Calu3 (cell line): Measurements from ENCODE around the gene CNTNAP2. TPM values are rescaled to one million over a fixed set of nuclear protein-coding genes. Genes with fewer than 3 reads are reported as not detected.
"Not testable (repeated sequence)": the region's sequence is repeated elsewhere in the genome, so short reads cannot be mapped to it uniquely, and the experiment has no call there.

Experiments
- BruUV-seq: library from RNA; stranded (reverse); fragments of 400-500 nt; replicated peaks from 2 replicates; lab custom pipeline; 2021; lab: Mats Ljungman, UMichigan
- CTCF ChIA-PET: fragments of 300-600 bp; sonication (Branson Sonifier 250); formaldehyde crosslinking; loops from one replicate; lab custom pipeline; 2022; ENCODE audit warnings: antibody characterized with exemption; lab: Charles Lee
- DNase-seq: peaks from one replicate; pipeline ENCODE4 v3.0.0; 2022
- H3K27ac Mint-ChIP-seq: one replicate; pipeline ENCODE4 v1.8.0; 2022; ENCODE audit warnings: mixed read lengths; ENCODE audit not compliant: unreplicated experiment
- H3K27me3 Mint-ChIP-seq: one replicate; pipeline ENCODE4 v1.8.0; 2022; ENCODE audit warnings: mixed read lengths; ENCODE audit not compliant: unreplicated experiment
- H3K36me3 Mint-ChIP-seq: one replicate; pipeline ENCODE4 v1.8.0; 2022; ENCODE audit warnings: mild to moderate bottlenecking, moderate library complexity, mixed read lengths; ENCODE audit not compliant: insufficient read depth, unreplicated experiment
- H3K4me1 Mint-ChIP-seq: one replicate; pipeline ENCODE4 v1.8.0; 2022; ENCODE audit warnings: mild to moderate bottlenecking, low read depth, mixed read lengths; ENCODE audit not compliant: unreplicated experiment
- H3K4me3 Mint-ChIP-seq: one replicate; pipeline ENCODE4 v1.8.0; 2022; ENCODE audit warnings: mild to moderate bottlenecking, low read depth, moderate library complexity, mixed read lengths; ENCODE audit not compliant: unreplicated experiment
- H3K9me3 Mint-ChIP-seq: one replicate; pipeline ENCODE4 v1.8.0; 2022; ENCODE audit warnings: low read depth, mixed read lengths; ENCODE audit not compliant: unreplicated experiment
- CTCF ChIP-seq: fragments of 200-600 bp; IDR thresholded peaks from one replicate; pipeline ENCODE4 v1.8.0; 2022; ENCODE audit warnings: antibody characterized with exemption; ENCODE audit not compliant: unreplicated experiment
- intact Hi-C: fragments of 100-400 bp; cut with micrococcal nuclease; formaldehyde crosslinking; loops from one replicate; pipeline ENCODE4 v1.10.0; 2022; ENCODE audit not compliant: unreplicated experiment
- total RNA-seq: library from RNA; stranded (reverse); gene quantifications from 2 replicates; pipeline ENCODE4 v1.2.3, GENCODE V29; 2022

CNTNAP2 gene
- total RNA-seq, 1 experiment from 2014 or later = 1.1 TPM

DNA sequence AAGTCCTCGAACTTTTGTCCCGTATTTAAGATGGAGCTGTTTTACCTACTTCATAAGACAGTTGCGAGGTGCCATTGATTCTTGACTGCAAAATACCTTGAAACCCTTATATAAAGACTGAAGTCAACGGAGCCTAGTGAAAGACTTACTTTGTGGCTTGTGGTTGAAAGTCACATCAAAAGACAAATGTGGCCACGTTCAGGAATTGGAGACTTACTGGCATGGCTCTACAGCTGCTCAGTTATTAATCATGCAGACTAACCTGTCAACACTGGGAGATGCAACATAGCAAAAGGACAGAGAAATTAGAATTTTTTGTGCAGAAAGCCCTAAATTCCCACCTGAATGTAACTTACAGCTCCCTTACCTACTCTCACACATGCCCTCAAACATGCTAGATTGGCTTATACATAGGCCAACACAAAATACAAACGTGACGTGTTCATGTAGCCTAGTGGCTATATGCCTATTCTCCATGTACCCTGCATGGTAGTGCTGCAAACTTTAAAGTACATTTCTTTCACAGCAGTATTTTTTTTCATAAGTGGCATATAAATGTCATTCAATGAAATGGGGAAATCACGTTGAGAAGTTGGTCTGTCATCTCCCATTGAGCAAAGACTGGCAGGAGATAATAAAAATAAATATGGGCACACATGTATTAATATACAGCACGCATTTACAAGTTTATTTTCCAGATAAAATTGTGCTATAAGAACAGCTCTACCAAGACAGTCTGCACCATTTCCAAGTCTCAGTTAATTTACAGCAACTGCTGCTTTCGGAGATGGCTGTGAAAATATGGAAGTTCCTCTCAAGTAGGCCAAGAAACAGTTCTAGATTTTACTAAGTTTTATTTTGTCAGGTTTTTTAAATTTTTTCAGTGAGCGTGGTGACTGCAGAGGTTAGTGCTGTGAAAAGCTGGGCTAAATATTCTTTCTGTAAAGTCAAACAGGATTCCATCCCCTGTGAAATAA is 2303.5 kb downstream of the CNTNAP2 start:
- Mint-ChIP-seq H3K27ac (no peak overlapping the region), H3K27me3 (no peaks in the 10 kb centered on the region), H3K9me3 (peaks cover 2% of the 10 kb centered on the region), H3K36me3 (no peaks in the 10 kb centered on the region), H3K4me1 (no peaks in the 10 kb centered on the region), H3K4me3 (no peak overlapping the region)
- CTCF ChIA-PET = interaction anchor here (0.6 kb wide), 1 partner anchor 278 kb away, joined by 7 read pairs; the partner anchor contains the start of gene CUL1
- intact Hi-C loops = no loop called here
- no peak for TF ChIP-seq CTCF
- no peak for DNase-seq
- no TSS peak for BruUV-seq

GRCh38 chr7:148422030-148422429 is 2305.4 kb downstream of the CNTNAP2 start:
- TF ChIP-seq CTCF = no peak
- DNase-seq = no peak
- no TSS peak for BruUV-seq
- no peaks in the 10 kb centered on the region for H3K27me3 Mint-ChIP-seq
- no peak overlapping the region for H3K27ac Mint-ChIP-seq
- no peak overlapping the region for H3K4me3 Mint-ChIP-seq
- CTCF ChIA-PET = no interaction called here
- no peaks in the 10 kb centered on the region for H3K4me1 Mint-ChIP-seq
- H3K9me3 Mint-ChIP-seq = peaks cover 5% of the 10 kb centered on the region
- no peaks in the 10 kb centered on the region for H3K36me3 Mint-ChIP-seq
- intact Hi-C loops = no loop called here

DNA sequence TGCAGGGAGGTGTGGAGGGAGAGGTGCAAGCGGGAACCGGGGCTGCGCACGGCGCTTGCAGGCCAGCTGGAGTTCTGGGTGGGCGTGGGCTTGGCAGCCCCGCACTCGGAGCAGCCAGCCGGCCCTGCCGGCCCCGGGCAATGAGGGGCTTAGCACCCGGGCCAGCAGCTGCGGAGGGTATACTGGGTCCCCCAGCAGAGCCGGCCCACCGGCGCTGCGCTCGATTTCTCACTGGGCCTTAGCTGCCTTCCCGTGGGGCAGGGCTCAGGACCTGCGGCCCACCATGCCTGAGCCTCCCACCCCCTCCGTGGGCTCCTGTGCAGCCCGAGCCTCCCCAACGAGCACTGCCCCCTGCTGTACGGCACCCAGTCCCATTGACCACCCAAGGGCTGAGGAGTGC is 2309.8 kb downstream of the CNTNAP2 start:
- CTCF ChIA-PET, H3K9me3 Mint-ChIP-seq: not testable (repeated sequence)

DNA sequence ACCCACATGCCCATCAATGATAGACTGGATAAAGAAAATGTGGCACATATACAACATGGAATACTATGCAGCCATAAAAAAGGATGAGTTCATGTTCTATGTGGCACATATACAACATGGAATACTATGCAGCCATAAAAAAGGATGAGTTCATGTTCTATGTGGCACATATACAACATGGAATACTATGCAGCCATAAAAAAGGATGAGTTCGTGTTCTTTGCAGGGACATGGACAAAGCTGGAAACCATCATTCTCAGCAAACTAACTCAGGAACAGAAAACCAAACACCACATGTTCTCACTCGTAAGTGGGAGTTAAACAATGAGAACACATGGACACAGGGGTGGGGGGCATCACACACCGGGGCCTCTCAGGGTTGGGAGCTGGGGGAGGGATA is 2314.1 kb downstream of the CNTNAP2 start:
- intact Hi-C loops, H3K4me1 Mint-ChIP-seq, BruUV-seq: not testable (repeated sequence)

More for the DNA sequence above, 2309.8 kb downstream of the CNTNAP2 start:
- H3K4me1 Mint-ChIP-seq, BruUV-seq, intact Hi-C loops, H3K27me3 Mint-ChIP-seq, DNase-seq, H3K27ac Mint-ChIP-seq, H3K4me3 Mint-ChIP-seq, H3K36me3 Mint-ChIP-seq: not testable (repeated sequence)

GRCh38 chr7:148433521-148434180 is 2317.1 kb downstream of the CNTNAP2 start:
- CTCF ChIA-PET = interaction anchor here (0.7 kb wide), 1 partner anchor 118 kb away, joined by 3 read pairs; no protein-coding TSS in a partner anchor
- intact Hi-C loops = no loop called here
- H3K27ac Mint-ChIP-seq = no peak overlapping the region

More for the DNA sequence above, 2314.1 kb downstream of the CNTNAP2 start:
- not testable (repeated sequence) for H3K27ac Mint-ChIP-seq, H3K36me3 Mint-ChIP-seq, DNase-seq, H3K9me3 Mint-ChIP-seq, H3K4me3 Mint-ChIP-seq
- peaks cover 11% of the 10 kb centered on the region for H3K27me3 Mint-ChIP-seq
- CTCF ChIA-PET = interaction anchor here (0.9 kb wide), 1 partner anchor 20 kb away, joined by 4 read pairs; no protein-coding TSS in a partner anchor

More at GRCh38 chr7:148433521-148434180, 2317.1 kb downstream of the CNTNAP2 start:
- Mint-ChIP-seq H3K36me3 (no peaks in the 10 kb centered on the region), H3K4me3 (no peak overlapping the region), H3K27me3 (peaks cover 39% of the 10 kb centered on the region), H3K4me1 (no peaks in the 10 kb centered on the region), H3K9me3 (no peaks in the 10 kb centered on the region)
- TF ChIP-seq CTCF = no peak
- no TSS peak for BruUV-seq
- DNase-seq = no peak
